Liver (tissue), 9 donors: Measurements from ENCODE around the gene MDC1. TPM values are rescaled to one million over a fixed set of nuclear protein-coding genes. Genes with fewer than 3 reads are reported as not detected.

Experiments used
- DNase-seq: peaks from one replicate; pipeline ENCODE4 v3.0.0-alpha.2; 2017; ENCODE audit warnings: low spot score
- H3K27ac ChIP-seq, 2 donors: one replicate each; pipeline ENCODE4 v1.7.0; 2013; ENCODE audit warnings: inconsistent platforms in 2 of 2, low read length in 2 of 2, control low read depth in 1 of 2, low read depth in 1 of 2, mild to moderate bottlenecking in 1 of 2
- H3K27me3 ChIP-seq, 4 donors: one replicate each; pipeline versions ENCODE4 v1.6.1 to v1.7.0; 2013; ENCODE audit warnings: low read length in 3 of 4, inconsistent platforms in 1 of 4, mild to moderate bottlenecking in 1 of 4, moderate library complexity in 1 of 4; ENCODE audit not compliant: control insufficient read depth in 4 of 4, insufficient read depth in 4 of 4
- H3K36me3 ChIP-seq, 4 donors: one replicate each; pipeline versions ENCODE4 v1.6.1 to v1.7.0; 2013; ENCODE audit warnings: low read length in 3 of 4, mild to moderate bottlenecking in 3 of 4, low read depth in 1 of 4, moderate library complexity in 1 of 4; ENCODE audit not compliant: control insufficient read depth in 4 of 4, insufficient read depth in 3 of 4
- H3K4me1 ChIP-seq, 4 donors: one replicate each; pipeline versions ENCODE4 v1.6.1 to v1.7.0; 2013; ENCODE audit warnings: low read length in 3 of 4, mild to moderate bottlenecking in 3 of 4, moderate library complexity in 1 of 4; ENCODE audit not compliant: control insufficient read depth in 4 of 4, insufficient read depth in 4 of 4
- H3K4me3 ChIP-seq, 3 donors: one replicate each; pipeline versions ENCODE4 v1.6.1 to v1.7.0; 2013; ENCODE audit warnings: low read length in 3 of 3, control low read depth in 1 of 3, low read depth in 1 of 3, mild to moderate bottlenecking in 1 of 3
- H3K9ac ChIP-seq, 2 donors: one replicate each; pipeline ENCODE4 v1.7.0; 2013; ENCODE audit warnings: low read length in 2 of 2, mild to moderate bottlenecking in 2 of 2, moderate library complexity in 2 of 2, control low read depth in 1 of 2, low read depth in 1 of 2
- H3K9me3 ChIP-seq, 4 donors: one replicate each; pipeline versions ENCODE4 v1.6.1 to v1.7.0; 2013; ENCODE audit warnings: low read length in 3 of 4; ENCODE audit not compliant: control insufficient read depth in 4 of 4
- ATF3 ChIP-seq: IDR thresholded peaks from 2 replicates; pipeline ENCODE4 v1.6.1; 2016; ENCODE audit warnings: antibody characterized with exemption
- CTCF ChIP-seq: fragments of 150-350 bp; IDR thresholded peaks from 2 replicates; pipeline ENCODE4 v1.5.1; 2017; ENCODE audit warnings: improper control_type of control experiment, low read depth, low read length; ENCODE audit not compliant: missing input control
- EGR1 ChIP-seq, 2 donors: IDR thresholded peaks; 2 replicates each; pipeline ENCODE4 v1.6.1; 2016 to 2018; ENCODE audit warnings: antibody characterized with exemption in 2 of 2, low read depth in 2 of 2
- FOXA1 ChIP-seq: IDR thresholded peaks from 2 replicates; pipeline ENCODE4 v1.6.1; 2016; ENCODE audit warnings: antibody characterized with exemption
- FOXA2 ChIP-seq: IDR thresholded peaks from 2 replicates; pipeline ENCODE4 v1.6.1; 2016; ENCODE audit warnings: antibody characterized with exemption
- GABPA ChIP-seq, 2 donors: IDR thresholded peaks in 1 of 2; conservative IDR thresholded peaks in 1 of 2; 2 replicates each; pipeline ENCODE4 v1.6.1; 2016; ENCODE audit warnings: antibody characterized with exemption in 2 of 2, mild to moderate bottlenecking in 1 of 2, moderate library complexity in 1 of 2
- HNF4A ChIP-seq, 2 donors: conservative IDR thresholded peaks; 2 replicates each; pipeline ENCODE4 v1.6.1; 2016; ENCODE audit warnings: antibody characterized with exemption in 2 of 2, mild to moderate bottlenecking in 2 of 2
- HNF4G ChIP-seq: IDR thresholded peaks from 2 replicates; pipeline ENCODE4 v1.6.1; 2016; ENCODE audit warnings: antibody characterized with exemption
- JUND ChIP-seq, 2 donors: IDR thresholded peaks; 2 replicates each; pipeline ENCODE4 v1.6.1; 2016; ENCODE audit warnings: antibody characterized with exemption in 2 of 2
- MAX ChIP-seq: IDR thresholded peaks from 2 replicates; pipeline ENCODE4 v1.6.1; 2016; ENCODE audit warnings: antibody characterized with exemption
- NR2F2 ChIP-seq: IDR thresholded peaks from 2 replicates; pipeline ENCODE4 v1.6.1; 2016; ENCODE audit warnings: antibody characterized with exemption
- RAD21 ChIP-seq, 2 donors: IDR thresholded peaks; 2 replicates each; pipeline ENCODE4 v1.6.1; 2016; ENCODE audit warnings: antibody characterized with exemption in 2 of 2, mild to moderate bottlenecking in 2 of 2
- REST ChIP-seq: IDR thresholded peaks from 2 replicates; pipeline ENCODE4 v1.6.1; 2016; ENCODE audit warnings: antibody characterized with exemption, mild to moderate bottlenecking
- RXRA ChIP-seq, 2 donors: IDR thresholded peaks; 2 replicates each; pipeline ENCODE4 v1.6.1; 2017 to 2018; ENCODE audit warnings: antibody characterized with exemption in 2 of 2, mild to moderate bottlenecking in 1 of 2
- SP1 ChIP-seq: IDR thresholded peaks from 2 replicates; pipeline ENCODE4 v1.6.1; 2018; ENCODE audit warnings: antibody characterized with exemption, mild to moderate bottlenecking
- TAF1 ChIP-seq: conservative IDR thresholded peaks from 2 replicates; pipeline ENCODE4 v1.6.1; 2016; ENCODE audit warnings: antibody characterized with exemption, mild to moderate bottlenecking
- YY1 ChIP-seq: IDR thresholded peaks from 2 replicates; pipeline ENCODE4 v1.6.1; 2016; ENCODE audit warnings: antibody characterized with exemption, mild to moderate bottlenecking
- ZBTB33 ChIP-seq: IDR thresholded peaks from 2 replicates; pipeline ENCODE4 v1.6.1; 2016; ENCODE audit warnings: antibody characterized with exemption
- WGBS: extraction: QIAGEN DNeasy Blood & Tissue Kit; methylation state at CpG from one replicate; pipeline ENCODE4 v1.1.7; 2013; 5-methylcytosine and 5-hydroxymethylcytosine counted together
- polyA plus RNA-seq, 2 donors: library from polyadenylated mRNA; stranded (reverse) in 1 of 2; unstranded in 1 of 2; fragments of 200-250 nt in 1 of 2; fragments of >200 nt in 1 of 2; fragmentation: Nextera tagmentation in 1 of 2; extraction: Ambion mirVana in 1 of 2; gene quantifications; one replicate each; pipeline versions ENCODE4 v1.2.1 to v1.2.3, GENCODE V29; 2013 to 2015
- total RNA-seq, 2 donors: library from RNA; depleted of rRNA; stranded (reverse); fragments of >200 nt; gene quantifications; one replicate each; pipeline ENCODE4 v1.2.3, GENCODE V29; 2014
- donor health status: healthy.
- donor health status: healthy.
- donor health status: healthy.
- donor health status: healthy.
- donor health status: healthy.

Gene MDC1
- total and polyA plus RNA-seq, 4 donors: 5.9 to 15.5 (median 8.4) TPM

- TF ChIP-seq FOXA1: peak; percentile 37
- no peak for TF ChIP-seq REST
- peak in 1 of 2 donors; percentile 17 for TF ChIP-seq GABPA (IDR thresholded peaks at IDR 0.05 in 1 of 2, conservative IDR thresholded peaks at IDR 0.05 in 1 of 2)
- TF ChIP-seq FOXA2: peak; percentile 23
- no peak for TF ChIP-seq TAF1
- TF ChIP-seq NR2F2: no peak
- TF ChIP-seq YY1: peak; percentile 55
- TF ChIP-seq EGR1 (IDR thresholded peaks at IDR 0.05; ENCODE audit: low read depth in 2 of 2): no peak
- TF ChIP-seq HNF4G: peak; percentile 52
- TF ChIP-seq JUND (IDR thresholded peaks at IDR 0.05): peak in 1 of 2 donors; percentile 25
- TF ChIP-seq ZBTB33: peak; percentile 29
- no peak for TF ChIP-seq CTCF
- TF ChIP-seq ATF3: no peak
- TF ChIP-seq HNF4A (conservative IDR thresholded peaks at IDR 0.05): peak; percentile 86 to 94
- TF ChIP-seq MAX: peak; percentile 41
- TF ChIP-seq RAD21 (IDR thresholded peaks at IDR 0.05): peak in 1 of 2 donors; percentile 12
- TF ChIP-seq RXRA (IDR thresholded peaks at IDR 0.05): peak; percentile 90 to 95
- peak; percentile 35 for TF ChIP-seq SP1
- WGBS: 40% methylated on average over 10 of the region's 10 CpGs
- H3K4me3 ChIP-seq: no peak overlapping the region
- H3K9ac ChIP-seq: no peak overlapping the region
- H3K4me1 ChIP-seq: peaks cover 14 to 78% (median 50%) of the 10 kb centered on the region in 4 donors
- H3K27ac ChIP-seq: peak overlapping the region; percentile 31 to 42
- no peaks in the 10 kb centered on the region for H3K27me3 ChIP-seq
- peaks cover 0 to 8% (median 5%) of the 10 kb centered on the region in 4 donors for H3K36me3 ChIP-seq
- no peaks in the 10 kb centered on the region for H3K9me3 ChIP-seq
- DNase-seq: no peak
Observed at GRCh38 chr6:30676660-30677285, 40.3 kb downstream of the MDC1 start.
